KMS-11 (cell line): ENCODE data around the gene FHOD3.

ENCODE experiments used
- H2AFZ ChIP-seq: fragments of 200-600 bp; sonication (generic); 2 replicates; pipeline ENCODE4 v1.6.1; 2016; ENCODE audit warnings: antibody characterized with exemption, mixed run types, low read depth
- H3K27ac ChIP-seq: fragments of 200-600 bp; sonication (generic); 2 replicates; pipeline ENCODE4 v1.6.1; 2016; ENCODE audit warnings: mild to moderate bottlenecking, mixed run types
- H3K27me3 ChIP-seq: fragments of 200-600 bp; sonication (generic); 2 replicates; pipeline ENCODE4 v1.6.1; 2017; ENCODE audit warnings: mild to moderate bottlenecking, low read depth, mixed run types, moderate library complexity; ENCODE audit not compliant: insufficient read depth
- H3K36me3 ChIP-seq: fragments of 200-600 bp; sonication (generic); 2 replicates; pipeline ENCODE4 v1.6.1; 2017; ENCODE audit warnings: mild to moderate bottlenecking, mixed run types; ENCODE audit not compliant: insufficient read depth
- H3K4me1 ChIP-seq: fragments of 200-600 bp; sonication (generic); 2 replicates; pipeline ENCODE4 v1.6.1; 2016; ENCODE audit warnings: mild to moderate bottlenecking, low read depth, mixed run types; ENCODE audit not compliant: poor library complexity, severe bottlenecking
- H3K4me2 ChIP-seq: fragments of 200-600 bp; sonication (generic); 2 replicates; pipeline ENCODE4 v1.7.0; 2016; ENCODE audit warnings: mild to moderate bottlenecking, mixed run types
- H3K4me3 ChIP-seq: fragments of 200-600 bp; sonication (generic); IDR thresholded peaks from 2 replicates; pipeline ENCODE4 v1.6.1; 2017; ENCODE audit warnings: low read depth, low read length, mixed read lengths; ENCODE audit not compliant: insufficient read depth
- H3K79me2 ChIP-seq: fragments of 200-600 bp; sonication (generic); 2 replicates; pipeline ENCODE4 v1.6.1; 2016; ENCODE audit warnings: low read depth, mixed run types; ENCODE audit not compliant: insufficient read depth
- H3K9ac ChIP-seq: fragments of 200-600 bp; sonication (generic); 2 replicates; pipeline ENCODE4 v1.6.1; 2016; ENCODE audit warnings: mild to moderate bottlenecking, mixed run types
- H4K20me1 ChIP-seq: fragments of 200-600 bp; sonication (generic); 2 replicates; pipeline ENCODE4 v1.6.1; 2016; ENCODE audit warnings: mild to moderate bottlenecking, mixed run types; ENCODE audit not compliant: insufficient read depth
- TF ChIP-seq, protein P1 (sequence below): fragments of 200-600 bp; sonication (generic); conservative IDR thresholded peaks from 2 replicates; pipeline ENCODE4 v1.6.1; 2017; ENCODE audit warnings: low read depth, mild to moderate bottlenecking, antibody characterized with exemption, low read length, moderate library complexity, mixed read lengths

The FHOD3 gene

DNA sequence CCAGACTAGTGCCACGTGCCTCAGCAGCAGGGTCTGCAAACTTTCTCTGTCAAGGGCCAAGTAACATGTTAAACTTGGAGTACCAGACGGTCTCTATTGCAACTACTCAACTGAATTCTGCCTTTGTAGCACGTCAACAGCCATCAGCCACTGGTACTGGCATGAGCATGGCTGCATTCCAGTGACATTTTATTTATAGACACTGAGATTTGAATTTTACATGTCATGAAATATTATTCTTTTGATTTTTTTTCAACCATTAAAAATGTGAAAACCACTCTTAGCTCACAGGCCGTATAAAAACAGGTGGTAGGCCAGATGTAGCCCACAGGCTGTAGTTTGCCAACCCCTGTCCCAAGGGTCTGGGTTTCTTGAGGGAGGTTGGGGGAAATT lies 331.6 kb downstream of the FHOD3 start:
- Histone ChIP-seq H3K9ac (no peak overlapping the region), H3K27ac (no peak overlapping the region), H2AFZ (no peak overlapping the region), H3K4me1 (no peaks in the 10 kb centered on the region), H3K4me2 (no peak overlapping the region), H4K20me1 (no peaks in the 10 kb centered on the region), H3K4me3 (no peak overlapping the region), H3K79me2 (no peaks in the 10 kb centered on the region), H3K27me3 (no peaks in the 10 kb centered on the region), H3K36me3 (no peaks in the 10 kb centered on the region)
- TF ChIP-seq, protein P1, sequence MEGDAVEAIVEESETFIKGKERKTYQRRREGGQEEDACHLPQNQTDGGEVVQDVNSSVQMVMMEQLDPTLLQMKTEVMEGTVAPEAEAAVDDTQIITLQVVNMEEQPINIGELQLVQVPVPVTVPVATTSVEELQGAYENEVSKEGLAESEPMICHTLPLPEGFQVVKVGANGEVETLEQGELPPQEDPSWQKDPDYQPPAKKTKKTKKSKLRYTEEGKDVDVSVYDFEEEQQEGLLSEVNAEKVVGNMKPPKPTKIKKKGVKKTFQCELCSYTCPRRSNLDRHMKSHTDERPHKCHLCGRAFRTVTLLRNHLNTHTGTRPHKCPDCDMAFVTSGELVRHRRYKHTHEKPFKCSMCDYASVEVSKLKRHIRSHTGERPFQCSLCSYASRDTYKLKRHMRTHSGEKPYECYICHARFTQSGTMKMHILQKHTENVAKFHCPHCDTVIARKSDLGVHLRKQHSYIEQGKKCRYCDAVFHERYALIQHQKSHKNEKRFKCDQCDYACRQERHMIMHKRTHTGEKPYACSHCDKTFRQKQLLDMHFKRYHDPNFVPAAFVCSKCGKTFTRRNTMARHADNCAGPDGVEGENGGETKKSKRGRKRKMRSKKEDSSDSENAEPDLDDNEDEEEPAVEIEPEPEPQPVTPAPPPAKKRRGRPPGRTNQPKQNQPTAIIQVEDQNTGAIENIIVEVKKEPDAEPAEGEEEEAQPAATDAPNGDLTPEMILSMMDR, result no peak

DNA sequence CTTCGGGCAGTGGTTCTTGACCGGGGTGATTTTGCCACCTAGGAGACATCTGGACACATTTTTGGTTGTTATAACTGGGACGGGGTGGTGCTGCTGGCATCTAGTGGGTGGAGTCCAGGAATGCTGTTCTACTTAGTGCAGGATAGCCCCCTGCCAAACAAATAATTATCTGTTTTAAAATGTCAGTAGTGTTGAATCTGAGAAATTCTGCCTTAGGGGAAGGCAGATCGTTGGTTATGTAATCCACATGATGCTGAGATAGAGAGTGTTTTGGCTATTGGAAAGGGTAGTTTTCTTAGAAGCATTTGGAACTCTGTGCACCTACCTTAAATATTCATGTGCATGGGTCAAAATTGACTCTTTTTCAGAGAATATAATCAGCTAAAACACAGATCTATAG lies 332.3 kb downstream of the FHOD3 start:
- Histone ChIP-seq H3K27me3 (no peaks in the 10 kb centered on the region), H3K4me3 (no peak overlapping the region), H3K27ac (no peak overlapping the region), H3K36me3 (no peaks in the 10 kb centered on the region), H3K79me2 (no peaks in the 10 kb centered on the region), H4K20me1 (no peaks in the 10 kb centered on the region), H3K4me2 (no peak overlapping the region), H2AFZ (no peak overlapping the region), H3K9ac (no peak overlapping the region), H3K4me1 (no peaks in the 10 kb centered on the region)
- TF ChIP-seq, protein P1, result no peak

GRCh38 chr18:36630917-36631316 lies 333.4 kb downstream of the FHOD3 start:
- H3K4me2 ChIP-seq, result no peak overlapping the region

GRCh38 chr18:36633961-36634412 lies 336.5 kb downstream of the FHOD3 start:
- no peaks in the 10 kb centered on the region for H3K79me2 ChIP-seq
- no peaks in the 10 kb centered on the region for H3K27me3 ChIP-seq
- no peaks in the 10 kb centered on the region for H3K36me3 ChIP-seq
- no peak overlapping the region for H3K9ac ChIP-seq
- H3K27ac ChIP-seq, result no peak overlapping the region
- no peak overlapping the region for H3K4me3 ChIP-seq
- H3K4me2 ChIP-seq, result no peak overlapping the region
- TF ChIP-seq, protein P1, result no peak
- no peaks in the 10 kb centered on the region for H4K20me1 ChIP-seq
- no peaks in the 10 kb centered on the region for H3K4me1 ChIP-seq
- no peak overlapping the region for H2AFZ ChIP-seq

More at GRCh38 chr18:36630917-36631316, 333.4 kb downstream of the FHOD3 start:
- Histone ChIP-seq H3K9ac (no peak overlapping the region), H3K4me3 (no peak overlapping the region), H2AFZ (no peak overlapping the region), H3K27ac (no peak overlapping the region), H4K20me1 (no peaks in the 10 kb centered on the region), H3K36me3 (no peaks in the 10 kb centered on the region), H3K4me1 (no peaks in the 10 kb centered on the region), H3K79me2 (no peaks in the 10 kb centered on the region), H3K27me3 (no peaks in the 10 kb centered on the region)
- TF ChIP-seq, protein P1, result no peak
